ENCODE results near the gene SYT6.
A peak's percentile ranks its signal among the peaks of the same experiment; 100 is the strongest.

The SYT6 gene

DNA sequence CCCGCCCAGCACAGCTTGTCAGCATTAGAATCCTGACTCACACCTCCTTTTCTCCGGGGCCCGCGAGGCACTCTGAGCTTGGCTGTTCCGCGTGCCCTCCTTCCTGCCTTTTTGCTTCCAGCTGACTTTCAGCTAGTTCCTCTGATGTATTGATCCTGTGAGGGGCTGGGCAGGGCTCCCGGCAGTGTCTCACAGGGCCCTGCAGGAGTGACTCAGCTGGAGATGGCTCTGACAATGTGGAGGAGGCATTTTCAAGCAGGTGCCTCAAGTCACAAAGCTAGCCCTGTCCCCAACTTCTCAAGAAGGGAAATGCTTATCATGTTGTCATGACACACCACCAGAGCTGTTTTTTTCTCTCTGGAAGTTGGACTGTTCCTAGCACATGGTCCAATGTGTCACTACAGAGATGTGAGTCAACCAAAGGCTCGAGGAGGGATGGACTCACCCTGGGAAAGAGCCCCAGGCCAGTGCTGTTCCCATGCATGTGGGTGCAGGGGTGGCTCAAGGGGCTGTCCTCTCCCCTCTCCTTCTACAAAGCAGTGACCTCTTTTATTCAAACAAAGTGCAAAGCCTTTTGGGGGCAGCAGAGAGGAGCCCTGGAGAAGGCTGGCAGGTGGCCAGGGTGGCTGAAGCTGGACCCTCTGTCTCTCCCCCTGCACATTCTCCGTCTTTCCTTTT lies 30.6 kb downstream of the SYT6 start:
- TF ChIP-seq, protein P1, sequence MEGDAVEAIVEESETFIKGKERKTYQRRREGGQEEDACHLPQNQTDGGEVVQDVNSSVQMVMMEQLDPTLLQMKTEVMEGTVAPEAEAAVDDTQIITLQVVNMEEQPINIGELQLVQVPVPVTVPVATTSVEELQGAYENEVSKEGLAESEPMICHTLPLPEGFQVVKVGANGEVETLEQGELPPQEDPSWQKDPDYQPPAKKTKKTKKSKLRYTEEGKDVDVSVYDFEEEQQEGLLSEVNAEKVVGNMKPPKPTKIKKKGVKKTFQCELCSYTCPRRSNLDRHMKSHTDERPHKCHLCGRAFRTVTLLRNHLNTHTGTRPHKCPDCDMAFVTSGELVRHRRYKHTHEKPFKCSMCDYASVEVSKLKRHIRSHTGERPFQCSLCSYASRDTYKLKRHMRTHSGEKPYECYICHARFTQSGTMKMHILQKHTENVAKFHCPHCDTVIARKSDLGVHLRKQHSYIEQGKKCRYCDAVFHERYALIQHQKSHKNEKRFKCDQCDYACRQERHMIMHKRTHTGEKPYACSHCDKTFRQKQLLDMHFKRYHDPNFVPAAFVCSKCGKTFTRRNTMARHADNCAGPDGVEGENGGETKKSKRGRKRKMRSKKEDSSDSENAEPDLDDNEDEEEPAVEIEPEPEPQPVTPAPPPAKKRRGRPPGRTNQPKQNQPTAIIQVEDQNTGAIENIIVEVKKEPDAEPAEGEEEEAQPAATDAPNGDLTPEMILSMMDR (conservative IDR thresholded peaks at IDR 0.05; ENCODE audit: low read depth, low read length): peak; percentile 10
- DNase-seq (ENCODE audit: low read depth): no peak
- H3K4me3 ChIP-seq (ENCODE audit: low read depth, low read length): no peak overlapping the region

DNA sequence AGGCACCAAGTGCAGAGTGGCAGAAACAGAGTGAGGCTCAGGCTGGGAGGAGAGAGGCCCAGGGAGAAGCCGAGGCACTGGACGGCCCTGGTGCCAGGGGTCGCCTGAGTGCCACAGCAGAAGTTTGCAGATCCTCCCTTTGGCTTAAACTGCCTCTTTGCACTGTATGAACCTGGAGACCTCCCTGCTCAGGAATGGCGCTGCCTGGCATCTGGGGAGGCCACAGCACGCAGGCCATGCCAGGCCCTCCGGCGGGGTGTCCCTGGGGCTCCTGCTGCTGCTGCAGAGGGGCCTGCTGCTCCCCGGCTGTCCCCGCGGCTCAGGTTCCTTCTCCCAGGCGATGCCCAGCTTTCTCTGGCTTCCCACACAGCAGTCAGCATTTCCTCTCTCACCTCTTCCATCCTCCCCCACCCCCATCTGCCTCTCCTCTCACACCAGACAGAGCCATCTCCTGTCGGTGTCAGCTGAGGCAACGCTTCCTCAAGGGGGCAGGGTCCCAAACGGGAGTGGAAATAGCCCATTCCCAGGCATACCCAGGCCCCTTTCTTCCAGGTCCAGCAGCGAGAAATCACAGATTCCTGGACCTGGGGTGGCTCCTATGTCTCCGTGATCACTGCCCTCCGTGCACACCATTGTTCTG lies 35.2 kb downstream of the SYT6 start:
- H3K4me3 ChIP-seq (ENCODE audit: low read depth, low read length): no peak overlapping the region
- TF ChIP-seq, protein P1 (conservative IDR thresholded peaks at IDR 0.05; ENCODE audit: low read depth, low read length): no peak
- DNase-seq (ENCODE audit: low read depth): no peak

DNA sequence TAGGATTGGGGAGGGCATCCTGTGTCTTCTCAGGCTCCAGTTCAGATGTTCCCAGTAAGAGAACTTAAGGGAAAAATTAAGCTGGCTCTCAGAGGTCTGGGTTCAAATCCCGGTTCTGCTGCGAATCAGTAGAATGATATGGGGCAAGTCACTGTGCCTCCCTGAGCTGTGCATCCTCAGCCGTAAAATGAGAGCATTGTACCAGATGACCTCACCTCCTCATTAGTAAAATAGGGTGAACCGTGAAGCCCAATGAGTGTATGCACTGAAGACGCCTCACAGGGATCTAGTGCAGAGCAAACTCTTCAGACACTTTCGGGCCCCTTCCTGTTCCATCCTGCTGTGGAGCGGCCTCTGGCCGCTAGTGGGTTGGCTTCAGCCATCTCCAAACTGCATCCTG lies 36.0 kb downstream of the SYT6 start:
- TF ChIP-seq, protein P1 (conservative IDR thresholded peaks at IDR 0.05; ENCODE audit: low read depth, low read length): no peak
- no peak overlapping the region for H3K4me3 ChIP-seq (ENCODE audit: low read depth, low read length)
- DNase-seq (ENCODE audit: low read depth): no peak

DNA sequence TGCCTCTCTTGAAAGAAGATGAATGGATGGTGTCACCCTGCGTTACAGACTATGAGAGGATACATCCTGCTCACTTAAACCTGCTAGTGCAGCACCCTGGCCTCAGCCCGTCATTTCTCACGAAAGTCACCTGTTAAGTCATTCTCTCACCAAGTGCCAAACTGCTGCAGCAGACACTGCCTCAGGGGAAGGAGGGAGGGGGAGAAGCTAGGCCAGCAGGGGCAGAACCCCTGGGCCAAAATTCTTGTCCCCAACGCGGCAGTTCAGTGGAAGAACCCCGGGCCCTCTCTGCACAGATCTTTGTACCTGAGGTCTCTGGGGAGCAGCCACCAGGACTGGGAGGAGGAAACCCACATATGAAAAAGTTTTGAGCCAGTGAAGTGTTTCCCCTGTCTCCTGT lies 37.6 kb downstream of the SYT6 start:
- TF ChIP-seq, protein P1 (conservative IDR thresholded peaks at IDR 0.05; ENCODE audit: low read depth, low read length): no peak
- no peak for DNase-seq (ENCODE audit: low read depth)
- H3K4me3 ChIP-seq (ENCODE audit: low read depth, low read length): no peak overlapping the region

DNA sequence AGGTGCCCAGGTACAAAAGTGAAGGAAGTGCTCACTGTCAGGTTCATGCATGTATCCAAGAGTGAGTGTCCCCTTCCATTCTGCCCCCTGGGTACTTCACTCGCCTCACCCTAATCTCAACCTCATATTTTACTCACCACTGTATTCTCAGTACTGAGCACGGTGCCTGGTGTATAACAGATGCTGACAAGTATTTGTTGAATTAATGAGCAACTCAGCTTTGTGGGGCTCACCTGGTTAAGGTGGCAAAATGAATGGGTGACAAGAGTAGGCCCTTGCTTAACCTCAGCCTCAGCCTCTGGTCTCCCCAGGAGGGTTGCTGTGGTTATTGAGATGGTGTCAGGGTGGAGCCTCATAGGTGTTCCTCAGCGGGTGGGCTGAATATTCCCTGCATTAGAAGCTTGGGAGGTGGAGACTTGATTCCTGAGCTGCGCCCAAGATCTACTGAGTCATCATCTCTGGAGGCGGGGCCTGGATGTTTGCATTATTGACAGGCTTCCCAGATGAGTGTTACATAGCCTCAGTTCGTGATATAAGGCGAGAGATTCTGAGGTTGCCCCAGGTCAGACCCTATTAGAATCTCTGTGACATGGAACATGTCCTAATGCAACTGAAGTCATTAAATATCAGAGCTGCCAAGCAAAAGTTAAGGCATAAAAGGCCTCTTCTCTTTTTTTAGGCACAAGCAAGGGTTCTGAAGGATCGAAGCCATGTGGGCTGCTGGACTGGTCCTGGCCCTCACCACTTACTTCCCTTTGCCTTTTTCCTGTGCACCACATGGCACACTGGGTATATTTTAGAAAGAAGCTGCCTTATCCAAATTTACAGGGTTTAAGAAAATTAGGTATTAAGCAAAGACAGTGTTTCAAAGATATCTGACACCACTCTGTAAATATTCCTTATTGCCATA lies 39.2 kb downstream of the SYT6 start:
- peak; percentile 12 for DNase-seq (ENCODE audit: low read depth)
- TF ChIP-seq, protein P1 (conservative IDR thresholded peaks at IDR 0.05; ENCODE audit: low read depth, low read length): no peak
- H3K4me3 ChIP-seq (ENCODE audit: low read depth, low read length): no peak overlapping the region

DNA sequence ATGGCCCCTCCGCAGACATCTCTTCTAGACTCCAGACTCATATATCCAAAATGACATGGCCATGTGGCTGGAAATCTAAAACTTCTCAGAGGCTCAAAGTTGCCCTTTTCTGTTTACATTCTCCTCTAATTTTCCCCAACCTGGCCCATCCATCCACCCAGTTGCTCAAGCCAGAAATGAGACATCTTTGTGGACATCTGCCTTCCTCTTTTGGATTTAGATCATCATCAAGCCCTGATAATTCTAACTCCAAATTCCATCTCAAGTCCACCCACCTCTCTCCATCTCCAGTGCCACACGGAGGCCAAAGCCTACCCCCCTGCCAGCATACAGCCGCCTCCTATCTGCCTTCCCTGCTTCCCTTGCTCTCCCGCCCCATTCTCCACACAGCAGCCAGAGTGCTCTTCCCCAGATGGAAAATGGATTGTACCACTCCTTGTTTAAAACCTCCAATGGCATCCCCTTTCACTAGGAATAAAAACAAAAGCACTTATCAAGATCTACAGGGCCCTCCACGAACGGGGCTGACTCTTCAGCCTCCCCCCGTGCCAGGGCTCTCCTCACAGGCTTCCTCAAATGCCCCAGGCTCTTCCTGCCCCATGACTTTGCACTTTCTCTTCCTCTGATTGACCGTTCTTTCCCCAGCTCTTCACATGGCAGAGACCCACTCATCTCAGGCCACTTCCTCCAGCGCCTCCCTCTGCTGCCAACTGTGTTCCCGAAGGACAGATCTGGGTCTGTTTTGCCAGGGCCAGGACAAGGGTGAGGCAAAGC lies 40.1 kb downstream of the SYT6 start:
- no peak for DNase-seq (ENCODE audit: low read depth)
- TF ChIP-seq, protein P1 (conservative IDR thresholded peaks at IDR 0.05; ENCODE audit: low read depth, low read length): no peak
- H3K4me3 ChIP-seq (ENCODE audit: low read depth, low read length): no peak overlapping the region
